A549 treated with ZK216348 at 1 μM for 4 hours (cell line): ENCODE results near the gene AIDA. TPM values are rescaled to one million over a fixed set of nuclear protein-coding genes. Genes with fewer than 3 reads are reported as not detected.

Experiments used
- total RNA-seq: library from RNA; stranded (reverse); fragments of 200-300 nt; extraction: Qiagen RNA extraction; gene quantifications from 5 replicates; pipeline ENCODE4 v1.2.3, GENCODE V29; 2022; ENCODE audit warnings: low read depth

The AIDA gene
- total RNA-seq: 43.6 to 90.9 TPM (median 67.7 TPM) in 5 replicates

GRCh38 chr1:222712253-222713090, at the start of gene AIDA, which contains the start of gene BROX:
Gene AIDA, minus strand, starts transcription at chr1:222712491. Its CDS starts 174 bp downstream, at chr1:222712317.
Gene BROX, plus strand, starts transcription at chr1:222712564. Its CDS starts 3,136 bp downstream, at chr1:222715700.

GRCh38 chr1:222736972-222737371, 24.7 kb upstream of the AIDA start, which contains the start of gene FAM177B:
Gene FAM177B, plus strand, starts transcription at chr1:222737202. Its CDS starts 9,344 bp downstream, at chr1:222746546.

Other genes starting within 250 kb of the AIDA start
- 7.8 to 12.3 TPM (median 11.6 TPM) in 5 replicates for gene HHIPL2, start 164.4 kb downstream of the AIDA start, total RNA-seq
- 6.7 to 11.6 TPM (median 9.6 TPM) in 5 replicates for gene TAF1A, start 122.6 kb downstream of the AIDA start, total RNA-seq
- gene MIA3, start 94.4 kb downstream of the AIDA start, total RNA-seq: 16.4 to 21.5 TPM (median 20.7 TPM) in 5 replicates
- 14.3 to 32.7 TPM (median 20.0 TPM) in 5 replicates for gene BROX, start 73 bp upstream of the AIDA start, total RNA-seq
- not detected in 5 replicates for gene FAM177B, start 24.7 kb upstream of the AIDA start, total RNA-seq
- gene DISP1, start 102.5 kb upstream of the AIDA start, total RNA-seq: 1.3 to 2.8 TPM (median 1.8 TPM) in 5 replicates